ENCODE data around the gene IGF1R. TPM values are rescaled to one million over a fixed set of nuclear protein-coding genes. Genes with fewer than 3 reads are reported as not detected.

IGF1R gene
- total and polyA plus RNA-seq, 2 of the 13 experiments (the other 11 are each of a cell fraction or from before 2014, with no cell fraction given) = 15.9 to 18.4 TPM

GRCh38 chr15:98842973-98843285 lies 194.6 kb downstream of the IGF1R start (continued):
- no peak for TF ChIP-seq ZNF350 (CRISPR knock-in tag; IDR thresholded peaks at IDR 0.05; ENCODE audit: borderline replicate concordance, low read depth)
- no peak for TF ChIP-seq ZFP62 (CRISPR knock-in tag; IDR thresholded peaks at IDR 0.05)
- no peak for TF ChIP-seq POLR2AphosphoS2 (IDR thresholded peaks at IDR 0.05; ENCODE audit: low read depth, low read length)
- no peak for TF ChIP-seq CBX2 (IDR thresholded peaks at IDR 0.05; ENCODE audit: low read depth, low read length)
- no peak for TF ChIP-seq CBX2 (CRISPR knock-in tag; IDR thresholded peaks at IDR 0.05; ENCODE audit: low read depth)
- no peak for TF ChIP-seq ISX (CRISPR knock-in tag; conservative IDR thresholded peaks at IDR 0.05)
- peak; percentile 39; the same call in 1 of the 2 replicates for TF ChIP-seq ATF7 (IDR thresholded peaks at IDR 0.05)
- no peak for TF ChIP-seq ATF7 (CRISPR knock-in tag; IDR thresholded peaks at IDR 0.05)
- TF ChIP-seq ZNF580 (CRISPR knock-in tag; IDR thresholded peaks at IDR 0.05; ENCODE audit: borderline replicate concordance, low read depth) = no peak
- TF ChIP-seq ZNF570 (CRISPR knock-in tag; IDR thresholded peaks at IDR 0.05; ENCODE audit: borderline replicate concordance) = no peak
- TF ChIP-seq ARID5B (CRISPR knock-in tag; IDR thresholded peaks at IDR 0.05) = peak; percentile 65
- TF ChIP-seq ZFP41 (CRISPR knock-in tag; IDR thresholded peaks at IDR 0.05; ENCODE audit: borderline replicate concordance) = no peak
- peak; percentile 91 for TF ChIP-seq CEBPB (IDR thresholded peaks at IDR 0.05; ENCODE audit: borderline replicate concordance, low read depth, low read length)
- no peak for TF ChIP-seq CCAR2 (optimal IDR thresholded peaks at IDR 0.05; ENCODE audit: low read depth, low read length)
- no peak for TF ChIP-seq RAD21 (CRISPR knock-in tag; IDR thresholded peaks at IDR 0.05)
- no peak for TF ChIP-seq ZNF589 (CRISPR knock-in tag; conservative IDR thresholded peaks at IDR 0.05)
- no peak for TF ChIP-seq NR2F6 (IDR thresholded peaks at IDR 0.05)
- TF ChIP-seq NR2F6 (CRISPR knock-in tag; IDR thresholded peaks at IDR 0.05) = 0 out of 2 replicates have a peak, but pooled peaks have one; percentile 12
- no peak for TF ChIP-seq ZKSCAN8 (CRISPR knock-in tag; IDR thresholded peaks at IDR 0.05; ENCODE audit: borderline replicate concordance)
- TF ChIP-seq NCOA2 (CRISPR knock-in tag; IDR thresholded peaks at IDR 0.05) = peak; percentile 28; the same call in 1 of the 2 replicates
- no peak for TF ChIP-seq ZNF296 (CRISPR knock-in tag; conservative IDR thresholded peaks at IDR 0.05)
- TF ChIP-seq ZNF225 (CRISPR knock-in tag; IDR thresholded peaks at IDR 0.05) = no peak
- no peak for TF ChIP-seq RELA (CRISPR knock-in tag; IDR thresholded peaks at IDR 0.05)
- no peak for TF ChIP-seq PTBP1 (IDR thresholded peaks at IDR 0.05; ENCODE audit: low read depth, low read length, poor library complexity, severe bottlenecking)
- TF ChIP-seq ZNF430 (CRISPR knock-in tag; IDR thresholded peaks at IDR 0.05) = no peak
- no peak for TF ChIP-seq ELK4 (CRISPR knock-in tag; IDR thresholded peaks at IDR 0.05; ENCODE audit: borderline replicate concordance)
- no peak for TF ChIP-seq ZNF333 (CRISPR knock-in tag; IDR thresholded peaks at IDR 0.05; ENCODE audit: borderline replicate concordance)
- no peak for TF ChIP-seq MYNN (CRISPR knock-in tag; IDR thresholded peaks at IDR 0.05; ENCODE audit: low read depth)
- TF ChIP-seq HDAC2 (CRISPR knock-in tag; IDR thresholded peaks at IDR 0.05) = no peak
- TF ChIP-seq DNMT3B (CRISPR knock-in tag; conservative IDR thresholded peaks at IDR 0.05) = no peak
- no peak for TF ChIP-seq DR1 (CRISPR knock-in tag; IDR thresholded peaks at IDR 0.05)
